Thyroid gland (tissue), 4 donors: ENCODE data around the gene CD93. TPM values are rescaled to one million over a fixed set of nuclear protein-coding genes. Genes with fewer than 3 reads are reported as not detected.

Source experiments
- DNase-seq, 2 donors: peaks; one replicate each; pipeline ENCODE4 v3.0.0-alpha.2; 2019
- H3K27ac ChIP-seq, 3 donors: fragments of 200-600 bp; sonication (generic); 1 replicate in 2 of 3; 2 replicates in 1 of 3; pipeline ENCODE4 v1.5.1; 2016 to 2019; ENCODE audit warnings: mild to moderate bottlenecking in 1 of 3, moderate library complexity in 1 of 3
- H3K27me3 ChIP-seq: fragments of 200-600 bp; sonication (generic); one replicate; pipeline ENCODE4 v1.5.1; 2019
- H3K36me3 ChIP-seq, 2 donors: fragments of 200-600 bp; sonication (generic); one replicate each; pipeline ENCODE4 v1.5.1; 2016 to 2019
- H3K4me1 ChIP-seq, 2 donors: fragments of 200-600 bp; sonication (generic); one replicate each; pipeline ENCODE4 v1.5.1; 2017 to 2019
- H3K4me3 ChIP-seq, 3 donors: fragments of 200-600 bp; sonication (generic); replicated peaks in 1 of 3; 1 replicate in 2 of 3; 2 replicates in 1 of 3; pipeline ENCODE4 v1.5.1; 2016; ENCODE audit warnings: mild to moderate bottlenecking in 1 of 3
- H3K9me3 ChIP-seq: fragments of 200-600 bp; sonication (generic); one replicate; pipeline ENCODE4 v1.5.1; 2017
- CTCF ChIP-seq, 6 experiments: fragments of 200-600 bp in 3 of 6; fragments of 450-650 bp in 3 of 6; sonication (generic) in 3 of 6; IDR thresholded peaks; one replicate each; pipeline ENCODE4 v1.5.1; 2016 to 2019; ENCODE audit warnings: antibody characterized with exemption in 6 of 6, mild to moderate bottlenecking in 2 of 6, inconsistent platforms in 1 of 6, moderate library complexity in 1 of 6
- POLR2A ChIP-seq, 2 donors: fragments of 450-650 bp; IDR thresholded peaks; one replicate each; pipeline ENCODE4 v1.6.1; 2017; ENCODE audit warnings: antibody characterized with exemption in 2 of 2, mild to moderate bottlenecking in 2 of 2, moderate library complexity in 1 of 2
- WGBS, 2 donors: methylation state at CpG; one replicate each; pipeline ENCODE4 v1.1.5; 2017; 5-methylcytosine and 5-hydroxymethylcytosine counted together
- intact Hi-C: fragments of 100-400 bp; cut with DNase I; formaldehyde crosslinking; loops from one replicate; pipeline ENCODE4 v1.15.1; 2023
- total RNA-seq, 4 donors: library from RNA; depleted of rRNA; stranded (reverse); fragments of >200 nt; gene quantifications; one replicate each; pipeline ENCODE4 v1.2.3, GENCODE V29; 2016

Gene CD93
- total RNA-seq, 4 donors from 2014 or later, result 13.6 to 53.8 (median 24.0) TPM

- Histone ChIP-seq H3K4me3 (no peak overlapping the region), H3K27ac (no peak overlapping the region), H3K27me3 (no peaks in the 10 kb centered on the region), H3K9me3 (no peaks in the 10 kb centered on the region), H3K4me1 (peaks cover 0 to 13% of the 10 kb centered on the region in 2 donors), H3K36me3 (no peaks in the 10 kb centered on the region)
- peak; percentile 45 to 52 for DNase-seq
- TF ChIP-seq POLR2A (IDR thresholded peaks at IDR 0.05), result no peak
- no peak for TF ChIP-seq CTCF (IDR thresholded peaks at IDR 0.05)
- intact Hi-C loops, result loop anchor here (10.0 kb wide), 1 partner anchor 337 kb away; no protein-coding TSS in a partner anchor
- WGBS, 2 donors, result 56 to 57% methylated on average over 6 of the region's 6 CpGs
Measured at GRCh38 chr20:23032056-23032749, 53.9 kb downstream of the CD93 start.

GRCh38 chr20:23031346-23031745 lies 54.8 kb downstream of the CD93 start:
- no peak for DNase-seq
- Histone ChIP-seq H3K9me3 (no peaks in the 10 kb centered on the region), H3K36me3 (no peaks in the 10 kb centered on the region), H3K4me1 (peaks cover 0 to 13% of the 10 kb centered on the region in 2 donors), H3K27me3 (no peaks in the 10 kb centered on the region), H3K27ac (no peak overlapping the region), H3K4me3 (no peak overlapping the region)
- intact Hi-C loops, result loop anchor here (10.0 kb wide), 1 partner anchor 337 kb away; no protein-coding TSS in a partner anchor
- 92 to 97% methylated on average over 6 of the region's 6 CpGs for WGBS, 2 donors
- TF ChIP-seq POLR2A (IDR thresholded peaks at IDR 0.05) (no peak), CTCF (IDR thresholded peaks at IDR 0.05) (no peak)

Other genes with a start within 250 kb of the CD93 start
- gene SSTR4, start 51.0 kb downstream of the CD93 start, total RNA-seq, result not detected
- gene THBD, start 36.7 kb downstream of the CD93 start, total RNA-seq, result 10 to 100 TPM; 30.4 to 78.5 (median 72.2) TPM